ENCODE data around the gene GINS2.

Gene GINS2

GRCh38 chr16:85658504-85659326 is 30.0 kb downstream of the GINS2 start:
- Histone ChIP-seq H3K4me1 (ENCODE audit: control insufficient read depth, insufficient read depth, low read depth, low read length) (peaks cover 2% of the 10 kb centered on the region), H2BK12ac (ENCODE audit: low read length in 2 of 2) (no peak overlapping the region), H3K4me2 (ENCODE audit: low read length, poor library complexity, severe bottlenecking) (no peak overlapping the region), H3K27me3 (ENCODE audit: control insufficient read depth in 1 of 2, insufficient read depth in 1 of 2, low read length in 2 of 2) (no peaks in the 10 kb centered on the region), H4K91ac (ENCODE audit: low read length) (no peak overlapping the region), H2BK15ac (ENCODE audit: low read depth, poor library complexity, severe bottlenecking) (no peak overlapping the region), H3K23ac (ENCODE audit: low read length in 2 of 2) (no peak overlapping the region), H3K14ac (ENCODE audit: low read length in 2 of 2) (no peak overlapping the region), H2BK5ac (ENCODE audit: low read depth, low read length, poor library complexity, severe bottlenecking) (no peak overlapping the region), H2BK120ac (ENCODE audit: low read depth, low read length) (no peak overlapping the region), H3K36me3 (ENCODE audit: control insufficient read depth in 1 of 2, insufficient read depth in 2 of 2, low read depth in 1 of 2, low read length in 2 of 2) (peaks cover 78 to 92% of the 10 kb centered on the region in 2 experiments), H3K27ac (ENCODE audit: low read length, poor library complexity, severe bottlenecking) (no peak overlapping the region), H2AK5ac (ENCODE audit: low read length, severe bottlenecking) (no peak overlapping the region), H3K79me1 (replicated peaks; ENCODE audit: low read length, poor library complexity, severe bottlenecking) (peaks cover 24% of the 10 kb centered on the region), H2AFZ (ENCODE audit: low read depth, low read length) (no peak overlapping the region), H4K8ac (ENCODE audit: low read length) (no peak overlapping the region), H3K9me3 (ENCODE audit: control insufficient read depth, low read length) (no peaks in the 10 kb centered on the region), H3K4me3 (ENCODE audit: insufficient read depth in 1 of 2, low read depth in 1 of 2, low read length in 2 of 2) (no peak overlapping the region), H3K9ac (ENCODE audit: low read length) (no peak overlapping the region), H3K4ac (ENCODE audit: low read depth in 1 of 2, low read length in 2 of 2) (no peak overlapping the region), H3K18ac (ENCODE audit: low read depth in 1 of 2, low read length in 2 of 2) (no peak overlapping the region)
- DNase-seq: no peak
- 91% methylated on average over 18 of the region's 18 CpGs for WGBS

GRCh38 chr16:85657996-85658395 is 30.8 kb downstream of the GINS2 start:
- Histone ChIP-seq H4K8ac (ENCODE audit: low read length) (no peak overlapping the region), H3K27me3 (ENCODE audit: control insufficient read depth in 1 of 2, insufficient read depth in 1 of 2, low read length in 2 of 2) (no peaks in the 10 kb centered on the region), H3K18ac (ENCODE audit: low read depth in 1 of 2, low read length in 2 of 2) (no peak overlapping the region), H3K79me1 (replicated peaks; ENCODE audit: low read length, poor library complexity, severe bottlenecking) (peaks cover 29% of the 10 kb centered on the region), H3K4me2 (ENCODE audit: low read length, poor library complexity, severe bottlenecking) (no peak overlapping the region), H3K4me3 (ENCODE audit: insufficient read depth in 1 of 2, low read depth in 1 of 2, low read length in 2 of 2) (no peak overlapping the region), H3K14ac (ENCODE audit: low read length in 2 of 2) (no peak overlapping the region), H3K4me1 (ENCODE audit: control insufficient read depth, insufficient read depth, low read depth, low read length) (peaks cover 8% of the 10 kb centered on the region), H2BK15ac (ENCODE audit: low read depth, poor library complexity, severe bottlenecking) (no peak overlapping the region), H4K91ac (ENCODE audit: low read length) (no peak overlapping the region), H3K27ac (ENCODE audit: low read length, poor library complexity, severe bottlenecking) (no peak overlapping the region), H2BK5ac (ENCODE audit: low read depth, low read length, poor library complexity, severe bottlenecking) (no peak overlapping the region), H2BK12ac (ENCODE audit: low read length in 2 of 2) (no peak overlapping the region), H2AK5ac (ENCODE audit: low read length, severe bottlenecking) (no peak overlapping the region), H2AFZ (ENCODE audit: low read depth, low read length) (no peak overlapping the region), H3K4ac (ENCODE audit: low read depth in 1 of 2, low read length in 2 of 2) (no peak overlapping the region), H2BK120ac (ENCODE audit: low read depth, low read length) (no peak overlapping the region), H3K9me3 (ENCODE audit: control insufficient read depth, low read length) (no peaks in the 10 kb centered on the region), H3K36me3 (ENCODE audit: control insufficient read depth in 1 of 2, insufficient read depth in 2 of 2, low read depth in 1 of 2, low read length in 2 of 2) (peaks cover 70 to 89% of the 10 kb centered on the region in 2 experiments), H3K23ac (ENCODE audit: low read length in 2 of 2) (no peak overlapping the region), H3K9ac (ENCODE audit: low read length) (no peak overlapping the region)
- no peak for DNase-seq
- 96% methylated on average over 3 of the region's 3 CpGs for WGBS

GRCh38 chr16:85657267-85657650 is 31.5 kb downstream of the GINS2 start:
- H3K4ac ChIP-seq (ENCODE audit: low read depth in 1 of 2, low read length in 2 of 2): no peak overlapping the region
- H2BK15ac ChIP-seq (ENCODE audit: low read depth, poor library complexity, severe bottlenecking): no peak overlapping the region
- H3K4me1 ChIP-seq (ENCODE audit: control insufficient read depth, insufficient read depth, low read depth, low read length): peaks cover 8% of the 10 kb centered on the region
- no peak overlapping the region for H3K4me3 ChIP-seq (ENCODE audit: insufficient read depth in 1 of 2, low read depth in 1 of 2, low read length in 2 of 2)
- no peak overlapping the region for H2AK5ac ChIP-seq (ENCODE audit: low read length, severe bottlenecking)
- no peak overlapping the region for H2BK12ac ChIP-seq (ENCODE audit: low read length in 2 of 2)
- H3K9me3 ChIP-seq (ENCODE audit: control insufficient read depth, low read length): no peaks in the 10 kb centered on the region
- no peak overlapping the region for H3K14ac ChIP-seq (ENCODE audit: low read length in 2 of 2)
- no peak overlapping the region for H2BK120ac ChIP-seq (ENCODE audit: low read depth, low read length)
- DNase-seq: no peak
- peaks cover 25% of the 10 kb centered on the region for H3K79me1 ChIP-seq (replicated peaks; ENCODE audit: low read length, poor library complexity, severe bottlenecking)
- H3K23ac ChIP-seq (ENCODE audit: low read length in 2 of 2): no peak overlapping the region
- H2AFZ ChIP-seq (ENCODE audit: low read depth, low read length): no peak overlapping the region
- no peaks in the 10 kb centered on the region for H3K27me3 ChIP-seq (ENCODE audit: control insufficient read depth in 1 of 2, insufficient read depth in 1 of 2, low read length in 2 of 2)
- H3K9ac ChIP-seq (ENCODE audit: low read length): no peak overlapping the region
- no peak overlapping the region for H3K4me2 ChIP-seq (ENCODE audit: low read length, poor library complexity, severe bottlenecking)
- H4K91ac ChIP-seq (ENCODE audit: low read length): peak overlapping the region; percentile 7
- no peak overlapping the region for H4K8ac ChIP-seq (ENCODE audit: low read length)
- peaks cover 63 to 82% of the 10 kb centered on the region in 2 experiments for H3K36me3 ChIP-seq (ENCODE audit: control insufficient read depth in 1 of 2, insufficient read depth in 2 of 2, low read depth in 1 of 2, low read length in 2 of 2)
- H3K18ac ChIP-seq (ENCODE audit: low read depth in 1 of 2, low read length in 2 of 2): no peak overlapping the region
- 96% methylated on average over 21 of the region's 21 CpGs for WGBS
- H2BK5ac ChIP-seq (ENCODE audit: low read depth, low read length, poor library complexity, severe bottlenecking): no peak overlapping the region
- H3K27ac ChIP-seq (ENCODE audit: low read length, poor library complexity, severe bottlenecking): no peak overlapping the region

- H4K8ac ChIP-seq (ENCODE audit: low read length): peak overlapping the region; percentile 57
- H2AFZ ChIP-seq (ENCODE audit: low read depth, low read length): no peak overlapping the region
- no peak overlapping the region for H3K14ac ChIP-seq (ENCODE audit: low read length in 2 of 2)
- no peak overlapping the region for H3K9ac ChIP-seq (ENCODE audit: low read length)
- peaks cover 13% of the 10 kb centered on the region for H3K4me1 ChIP-seq (ENCODE audit: control insufficient read depth, insufficient read depth, low read depth, low read length)
- H2BK5ac ChIP-seq (ENCODE audit: low read depth, low read length, poor library complexity, severe bottlenecking): no peak overlapping the region
- H2AK5ac ChIP-seq (ENCODE audit: low read length, severe bottlenecking): no peak overlapping the region
- WGBS: 96% methylated on average over 59 of the region's 59 CpGs
- H2BK15ac ChIP-seq (ENCODE audit: low read depth, poor library complexity, severe bottlenecking): no peak overlapping the region
- no peaks in the 10 kb centered on the region for H3K27me3 ChIP-seq (ENCODE audit: control insufficient read depth in 1 of 2, insufficient read depth in 1 of 2, low read length in 2 of 2)
- no peak overlapping the region for H3K4me2 ChIP-seq (ENCODE audit: low read length, poor library complexity, severe bottlenecking)
- peak overlapping the region; percentile 7 for H4K91ac ChIP-seq (ENCODE audit: low read length)
- H3K9me3 ChIP-seq (ENCODE audit: control insufficient read depth, low read length): no peaks in the 10 kb centered on the region
- peaks cover 25% of the 10 kb centered on the region for H3K79me1 ChIP-seq (replicated peaks; ENCODE audit: low read length, poor library complexity, severe bottlenecking)
- no peak overlapping the region for H2BK120ac ChIP-seq (ENCODE audit: low read depth, low read length)
- H3K27ac ChIP-seq (ENCODE audit: low read length, poor library complexity, severe bottlenecking): no peak overlapping the region
- no peak overlapping the region for H3K18ac ChIP-seq (ENCODE audit: low read depth in 1 of 2, low read length in 2 of 2)
- no peak for DNase-seq
- H3K36me3 ChIP-seq (ENCODE audit: control insufficient read depth in 1 of 2, insufficient read depth in 2 of 2, low read depth in 1 of 2, low read length in 2 of 2): peaks cover 57 to 80% of the 10 kb centered on the region in 2 experiments
- H3K4ac ChIP-seq (ENCODE audit: low read depth in 1 of 2, low read length in 2 of 2): no peak overlapping the region
- no peak overlapping the region for H3K23ac ChIP-seq (ENCODE audit: low read length in 2 of 2)
- no peak overlapping the region for H2BK12ac ChIP-seq (ENCODE audit: low read length in 2 of 2)
- H3K4me3 ChIP-seq (ENCODE audit: insufficient read depth in 1 of 2, low read depth in 1 of 2, low read length in 2 of 2): no peak overlapping the region
These were observed 32.1 kb downstream of the GINS2 start for GRCh38 chr16:85656351-85657266.
